GM08714 (cell line): ENCODE data around the gene ARHGAP6.
"Not testable (repeated sequence)": the region's sequence is repeated elsewhere in the genome, so short reads cannot be mapped to it uniquely, and the experiment has no call there.

ENCODE experiments used
- H3K4me3 ChIP-seq: fragments of 200-500 bp; sonication (Bioruptor generic); 2 replicates; pipeline ENCODE4 v1.5.1; 2014; ENCODE audit warnings: mild to moderate bottlenecking, low read length, inconsistent platforms
- ZNF274 ChIP-seq: IDR thresholded peaks from 2 replicates; pipeline ENCODE4 v1.6.1; 2012; ENCODE audit warnings: mild to moderate bottlenecking, low read depth, low read length

ARHGAP6 gene

GRCh38 chrX:11143931-11144678 is 521.6 kb downstream of the ARHGAP6 start:
- no peak overlapping the region for H3K4me3 ChIP-seq
- TF ChIP-seq ZNF274: no peak

- TF ChIP-seq ZNF274: no peak
- H3K4me3 ChIP-seq: no peak overlapping the region
These were observed 527.0 kb downstream of the ARHGAP6 start for GRCh38 chrX:11138498-11139390.

- H3K4me3 ChIP-seq: no peak overlapping the region
- TF ChIP-seq ZNF274: no peak
These were observed 528.1 kb downstream of the ARHGAP6 start for GRCh38 chrX:11137543-11138139.

- no peak for TF ChIP-seq ZNF274
- no peak overlapping the region for H3K4me3 ChIP-seq
These were observed 530.0 kb downstream of the ARHGAP6 start for GRCh38 chrX:11135564-11136185.

GRCh38 chrX:11131146-11131545 is 534.6 kb downstream of the ARHGAP6 start:
- no peak for TF ChIP-seq ZNF274
- H3K4me3 ChIP-seq: no peak overlapping the region

GRCh38 chrX:11130136-11130535 is 535.6 kb downstream of the ARHGAP6 start:
- TF ChIP-seq ZNF274: no peak
- H3K4me3 ChIP-seq: no peak overlapping the region

GRCh38 chrX:11129534-11130105 is 536.1 kb downstream of the ARHGAP6 start:
- H3K4me3 ChIP-seq: no peak overlapping the region
- TF ChIP-seq ZNF274: no peak

- no peak overlapping the region for H3K4me3 ChIP-seq
- no peak for TF ChIP-seq ZNF274
These were observed 540.7 kb downstream of the ARHGAP6 start for GRCh38 chrX:11125060-11125459.

- no peak overlapping the region for H3K4me3 ChIP-seq
- no peak for TF ChIP-seq ZNF274
These were observed 541.6 kb downstream of the ARHGAP6 start for GRCh38 chrX:11124112-11124511.

- not testable (repeated sequence) for H3K4me3 ChIP-seq
These were observed 542.6 kb downstream of the ARHGAP6 start for GRCh38 chrX:11123087-11123486.

GRCh38 chrX:11119313-11119943 is 546.3 kb downstream of the ARHGAP6 start:
- TF ChIP-seq ZNF274: no peak
- no peak overlapping the region for H3K4me3 ChIP-seq

- no peak overlapping the region for H3K4me3 ChIP-seq
- TF ChIP-seq ZNF274: no peak
These were observed 548.0 kb downstream of the ARHGAP6 start for GRCh38 chrX:11117745-11118144.

- H3K4me3 ChIP-seq: peak overlapping the region; percentile 2; the same call in 1 of the 2 replicates
- no peak for TF ChIP-seq ZNF274
These were observed 552.0 kb downstream of the ARHGAP6 start for GRCh38 chrX:11113731-11114130.
